ENCODE data around the gene TP53I13.
"Not testable (repeated sequence)": the region's sequence is repeated elsewhere in the genome, so short reads cannot be mapped to it uniquely, and the experiment has no call there.

Gene TP53I13

GRCh38 chr17:29568331-29569244 is at the start of gene TP53I13:
TSS of gene TP53I13 (plus strand) at chr17:29568701. CDS start at chr17:29568759, 58 bp downstream.
- DNase-seq: peak; percentile 93

- DNase-seq: no peak
Measured at GRCh38 chr17:29524692-29525091, 43.8 kb upstream of the TP53I13 start.

GRCh38 chr17:29526322-29526721 is 42.2 kb upstream of the TP53I13 start:
- no peak for DNase-seq

GRCh38 chr17:29533976-29534375 is 34.5 kb upstream of the TP53I13 start:
- DNase-seq: no peak

GRCh38 chr17:29544066-29544465 is 24.4 kb upstream of the TP53I13 start:
- DNase-seq: no peak

- DNase-seq: no peak
Measured at GRCh38 chr17:29546085-29546484, 22.4 kb upstream of the TP53I13 start.

- DNase-seq: no peak
Measured at GRCh38 chr17:29546830-29547229, 21.7 kb upstream of the TP53I13 start.

GRCh38 chr17:29549177-29549923 is 19.2 kb upstream of the TP53I13 start:
- DNase-seq: no peak

- DNase-seq: no peak
Measured at GRCh38 chr17:29555840-29556239, 12.7 kb upstream of the TP53I13 start.

GRCh38 chr17:29557085-29557738 is 11.3 kb upstream of the TP53I13 start:
- no peak for DNase-seq

GRCh38 chr17:29557739-29558116 is 10.8 kb upstream of the TP53I13 start:
- DNase-seq: no peak

GRCh38 chr17:29558139-29558538 is 10.4 kb upstream of the TP53I13 start:
- not testable (repeated sequence) for DNase-seq

- DNase-seq: no peak
Measured at GRCh38 chr17:29559640-29560039, 8.9 kb upstream of the TP53I13 start.

GRCh38 chr17:29560316-29560715 is 8.2 kb upstream of the TP53I13 start:
- no peak for DNase-seq

- peak; percentile 16 for DNase-seq
Measured at GRCh38 chr17:29561554-29562517, 6.7 kb upstream of the TP53I13 start.

GRCh38 chr17:29562615-29563014 is 5.9 kb upstream of the TP53I13 start:
- no peak for DNase-seq

GRCh38 chr17:29563816-29564215 is 4.7 kb upstream of the TP53I13 start:
- DNase-seq: no peak

- DNase-seq: peak; percentile 60
Measured at GRCh38 chr17:29565643-29566472, 2.6 kb upstream of the TP53I13 start.

- peak; percentile 57 for DNase-seq
Measured at GRCh38 chr17:29566473-29567303, 1.8 kb upstream of the TP53I13 start, which contains the start of gene ABHD15. TSS of gene ABHD15 (minus strand) at chr17:29567037. CDS start at chr17:29566966, 71 bp downstream.

- DNase-seq: no peak
Measured at GRCh38 chr17:29567304-29567553, 1.3 kb upstream of the TP53I13 start.

Measured in activated CD8-positive, alpha-beta memory T cell treated with anti-CD3 and anti-CD28 coated beads, Interleukin-2, amount 50 U/mL, for 4 hours (primary cell).